ENCODE data around the gene EXOC4.

Gene EXOC4

GRCh38 chr7:133571076-133571475 is 318.2 kb downstream of the EXOC4 start:
- H3K4me3 ChIP-seq (ENCODE audit: low read length, poor library complexity, severe bottlenecking): no peak overlapping the region
- H3K4me1 ChIP-seq (ENCODE audit: insufficient read depth, low read length, poor library complexity, severe bottlenecking): peaks cover 23% of the 10 kb centered on the region
- H3K9ac ChIP-seq (ENCODE audit: low read depth, low read length, poor library complexity, severe bottlenecking): no peak overlapping the region
- H3K36me3 ChIP-seq (ENCODE audit: insufficient read depth, low read length): no peaks in the 10 kb centered on the region
- no peak overlapping the region for H2AFZ ChIP-seq (ENCODE audit: low read length)
- no peak overlapping the region for H3K4me2 ChIP-seq (ENCODE audit: low read depth, low read length, poor library complexity, severe bottlenecking)
- no peaks in the 10 kb centered on the region for H3K9me2 ChIP-seq (replicated peaks; ENCODE audit: low read depth, low read length)
- no peaks in the 10 kb centered on the region for H4K20me1 ChIP-seq (ENCODE audit: insufficient read depth, low read length, poor library complexity, severe bottlenecking)
- TF ChIP-seq EZH2phosphoT487 (IDR thresholded peaks at IDR 0.05; ENCODE audit: borderline replicate concordance) (no peak), CTCF (conservative IDR thresholded peaks at IDR 0.05; ENCODE audit: low read length) (no peak)
- peaks cover 5% of the 10 kb centered on the region; the same call in 1 of the 2 replicates for H3K9me3 ChIP-seq (ENCODE audit: insufficient read depth, low read depth, low read length)
- H3F3A ChIP-seq (ENCODE audit: low read depth): no peaks in the 10 kb centered on the region
- H3K79me2 ChIP-seq (ENCODE audit: insufficient read depth, low read length): no peaks in the 10 kb centered on the region
- no peaks in the 10 kb centered on the region for H3K27me3 ChIP-seq (ENCODE audit: insufficient read depth, low read length, poor library complexity, severe bottlenecking)

- no peaks in the 10 kb centered on the region for H3K27me3 ChIP-seq (ENCODE audit: insufficient read depth, low read length, poor library complexity, severe bottlenecking)
- H3K9me3 ChIP-seq (ENCODE audit: insufficient read depth, low read depth, low read length): peaks cover 5% of the 10 kb centered on the region; the same call in 1 of the 2 replicates
- no peak overlapping the region for H3K4me3 ChIP-seq (ENCODE audit: low read length, poor library complexity, severe bottlenecking)
- TF ChIP-seq EZH2phosphoT487 (IDR thresholded peaks at IDR 0.05; ENCODE audit: borderline replicate concordance): no peak
- no peak for TF ChIP-seq CTCF (conservative IDR thresholded peaks at IDR 0.05; ENCODE audit: low read length)
- H3K9ac ChIP-seq (ENCODE audit: low read depth, low read length, poor library complexity, severe bottlenecking): no peak overlapping the region
- no peaks in the 10 kb centered on the region for H3K9me2 ChIP-seq (replicated peaks; ENCODE audit: low read depth, low read length)
- no peaks in the 10 kb centered on the region for H3K36me3 ChIP-seq (ENCODE audit: insufficient read depth, low read length)
- H3F3A ChIP-seq (ENCODE audit: low read depth): no peaks in the 10 kb centered on the region
- no peaks in the 10 kb centered on the region for H4K20me1 ChIP-seq (ENCODE audit: insufficient read depth, low read length, poor library complexity, severe bottlenecking)
- H2AFZ ChIP-seq (ENCODE audit: low read length): no peak overlapping the region
- no peaks in the 10 kb centered on the region for H3K79me2 ChIP-seq (ENCODE audit: insufficient read depth, low read length)
- H3K4me2 ChIP-seq (ENCODE audit: low read depth, low read length, poor library complexity, severe bottlenecking): no peak overlapping the region
- peaks cover 24% of the 10 kb centered on the region for H3K4me1 ChIP-seq (ENCODE audit: insufficient read depth, low read length, poor library complexity, severe bottlenecking)
These were observed 319.2 kb downstream of the EXOC4 start for GRCh38 chr7:133572087-133572486.

DNA sequence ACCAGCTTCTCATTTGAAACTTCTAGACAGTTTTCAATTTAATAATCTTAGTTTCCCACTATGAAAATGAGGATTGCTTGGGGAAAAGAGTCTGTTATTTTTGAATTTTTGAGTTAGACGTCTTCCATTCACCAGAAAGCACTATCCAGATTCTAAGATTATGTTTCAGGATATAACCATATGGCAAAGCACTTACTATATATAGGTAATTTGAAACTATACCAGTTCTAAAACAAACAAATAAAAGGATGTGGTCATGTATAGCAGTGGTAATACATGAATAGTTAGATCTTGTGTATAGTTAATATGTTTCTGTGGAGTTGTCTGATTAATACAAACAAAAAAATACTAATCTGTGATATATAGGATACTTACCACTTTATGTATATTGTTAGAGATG is 320.0 kb downstream of the EXOC4 start:
- Histone ChIP-seq H3K4me3 (ENCODE audit: low read length, poor library complexity, severe bottlenecking) (no peak overlapping the region), H3K27me3 (ENCODE audit: insufficient read depth, low read length, poor library complexity, severe bottlenecking) (no peaks in the 10 kb centered on the region), H2AFZ (ENCODE audit: low read length) (no peak overlapping the region), H4K20me1 (ENCODE audit: insufficient read depth, low read length, poor library complexity, severe bottlenecking) (no peaks in the 10 kb centered on the region), H3K4me1 (ENCODE audit: insufficient read depth, low read length, poor library complexity, severe bottlenecking) (peaks cover 24% of the 10 kb centered on the region), H3K4me2 (ENCODE audit: low read depth, low read length, poor library complexity, severe bottlenecking) (no peak overlapping the region), H3K79me2 (ENCODE audit: insufficient read depth, low read length) (no peaks in the 10 kb centered on the region), H3F3A (ENCODE audit: low read depth) (no peaks in the 10 kb centered on the region), H3K9me3 (ENCODE audit: insufficient read depth, low read depth, low read length) (no peaks in the 10 kb centered on the region), H3K9me2 (replicated peaks; ENCODE audit: low read depth, low read length) (no peaks in the 10 kb centered on the region), H3K9ac (ENCODE audit: low read depth, low read length, poor library complexity, severe bottlenecking) (no peak overlapping the region), H3K36me3 (ENCODE audit: insufficient read depth, low read length) (no peaks in the 10 kb centered on the region)
- TF ChIP-seq EZH2phosphoT487 (IDR thresholded peaks at IDR 0.05; ENCODE audit: borderline replicate concordance) (no peak), CTCF (conservative IDR thresholded peaks at IDR 0.05; ENCODE audit: low read length) (no peak)
